22Rv1 (cell line): Measurements from ENCODE around the gene TNFSF4.
"Not testable (repeated sequence)": the region's sequence is repeated elsewhere in the genome, so short reads cannot be mapped to it uniquely, and the experiment has no call there.

Source experiments
- H3K27ac ChIP-seq: fragments of 450-650 bp; 2 replicates; pipeline ENCODE4 v1.5.1; 2017
- CTCF ChIP-seq: fragments of 450-650 bp; IDR thresholded peaks from 2 replicates; pipeline ENCODE4 v1.5.1; 2017; ENCODE audit warnings: mild to moderate bottlenecking
- ZFX ChIP-seq: fragments of 450-650 bp; IDR thresholded peaks from 2 replicates; pipeline ENCODE4 v1.6.1; 2017; ENCODE audit warnings: antibody characterized with exemption, borderline replicate concordance

Gene TNFSF4

GRCh38 chr1:173161510-173162221 is 45.5 kb downstream of the TNFSF4 start:
- H3K27ac ChIP-seq = no peak overlapping the region
- TF ChIP-seq CTCF = no peak
- TF ChIP-seq ZFX = no peak

- H3K27ac ChIP-seq = not testable (repeated sequence)
These were observed 53.2 kb downstream of the TNFSF4 start for GRCh38 chr1:173153964-173154363.

DNA sequence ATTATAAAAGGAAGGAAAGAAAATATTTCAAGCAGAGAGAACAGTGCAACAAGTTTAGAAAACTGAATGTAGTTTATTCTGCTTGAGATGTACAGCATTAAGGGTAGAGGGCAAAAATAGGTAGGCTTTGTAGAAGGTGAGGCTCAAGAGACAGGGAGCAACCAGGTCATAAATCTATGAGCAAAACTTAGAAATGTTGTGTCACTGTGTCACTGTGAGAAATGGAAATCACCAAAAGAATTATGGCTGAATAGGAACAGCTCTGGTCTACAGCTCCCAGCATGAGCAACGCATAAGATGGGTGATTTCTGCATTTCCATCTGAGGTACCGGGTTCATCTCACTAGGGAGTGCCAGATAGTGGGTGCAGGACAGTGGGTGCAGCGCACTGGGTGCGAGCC is 53.6 kb downstream of the TNFSF4 start:
- TF ChIP-seq CTCF = no peak
- TF ChIP-seq ZFX = no peak
- no peak overlapping the region for H3K27ac ChIP-seq

GRCh38 chr1:173152598-173152997 is 54.5 kb downstream of the TNFSF4 start:
- no peak for TF ChIP-seq ZFX
- TF ChIP-seq CTCF = no peak
- no peak overlapping the region for H3K27ac ChIP-seq

DNA sequence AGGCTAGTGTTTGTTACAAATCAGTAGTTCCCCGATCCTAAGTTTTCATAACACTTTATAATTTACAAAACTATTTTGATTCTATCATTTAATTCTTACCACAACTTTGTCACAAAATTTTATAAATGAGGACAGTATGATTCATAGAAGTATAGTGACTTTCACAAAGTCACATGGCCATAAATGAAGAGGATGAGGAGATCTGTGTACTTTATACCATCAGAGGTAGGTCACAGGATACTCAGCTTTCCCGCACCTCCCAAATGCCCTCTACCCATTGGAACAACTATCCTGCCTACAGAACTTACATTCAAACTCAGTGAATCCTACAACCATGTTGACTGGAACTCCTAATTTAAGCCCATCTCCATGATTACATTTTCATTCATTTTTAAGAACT is 56.3 kb downstream of the TNFSF4 start:
- TF ChIP-seq CTCF (no peak), ZFX (no peak)
- H3K27ac ChIP-seq = no peak overlapping the region

DNA sequence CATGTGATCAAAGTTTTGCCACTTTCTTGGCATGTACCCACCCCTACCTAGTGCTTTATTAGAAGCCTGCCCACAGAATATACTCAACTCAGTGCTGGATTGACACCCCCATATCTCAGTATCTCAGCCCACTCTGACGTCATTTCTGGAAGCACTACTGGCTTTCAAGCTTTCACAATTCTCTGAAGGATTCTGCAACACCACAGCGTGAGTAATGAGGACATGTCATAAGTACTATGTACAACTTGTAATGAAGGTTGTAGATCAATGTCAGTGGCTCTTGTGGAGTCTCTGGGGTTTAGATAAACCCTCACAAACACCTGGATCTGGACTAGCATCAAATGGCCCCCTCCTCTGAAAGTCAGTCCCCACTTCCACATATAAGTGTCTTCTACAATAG is 57.2 kb downstream of the TNFSF4 start:
- TF ChIP-seq ZFX = no peak
- TF ChIP-seq CTCF = no peak
- H3K27ac ChIP-seq = no peak overlapping the region

DNA sequence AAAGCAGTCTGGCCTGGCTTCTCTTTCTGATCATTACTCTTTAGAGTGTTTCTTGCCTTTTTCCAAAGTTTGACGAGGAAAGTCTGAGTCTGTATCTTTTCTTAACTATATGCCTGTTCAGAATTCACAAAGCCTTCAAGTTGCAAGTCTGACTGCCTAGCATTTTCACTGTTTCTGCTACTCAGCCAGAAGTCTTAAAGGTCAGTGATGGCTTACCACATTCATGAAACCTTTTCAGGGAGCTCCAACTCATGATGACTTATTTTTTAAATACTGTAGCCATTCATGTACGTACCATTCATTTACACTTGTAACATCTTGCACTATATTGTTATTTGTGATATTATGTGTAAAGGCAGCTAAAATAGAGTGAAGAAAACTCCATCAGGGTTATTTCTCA is 58.2 kb downstream of the TNFSF4 start:
- H3K27ac ChIP-seq = no peak overlapping the region
- TF ChIP-seq CTCF (no peak), ZFX (no peak)

- H3K27ac ChIP-seq = no peak overlapping the region
- TF ChIP-seq ZFX = no peak
- no peak for TF ChIP-seq CTCF
These were observed 58.6 kb downstream of the TNFSF4 start for GRCh38 chr1:173148545-173148944.
